ENCODE results near the gene ZFP42. TPM values are rescaled to one million over a fixed set of nuclear protein-coding genes. Genes with fewer than 3 reads are reported as not detected.
A peak's percentile ranks its signal among the peaks of the same experiment; 100 is the strongest.

ZFP42 gene
- total RNA-seq, 1 experiment from 2014 or later: not detected

DNA sequence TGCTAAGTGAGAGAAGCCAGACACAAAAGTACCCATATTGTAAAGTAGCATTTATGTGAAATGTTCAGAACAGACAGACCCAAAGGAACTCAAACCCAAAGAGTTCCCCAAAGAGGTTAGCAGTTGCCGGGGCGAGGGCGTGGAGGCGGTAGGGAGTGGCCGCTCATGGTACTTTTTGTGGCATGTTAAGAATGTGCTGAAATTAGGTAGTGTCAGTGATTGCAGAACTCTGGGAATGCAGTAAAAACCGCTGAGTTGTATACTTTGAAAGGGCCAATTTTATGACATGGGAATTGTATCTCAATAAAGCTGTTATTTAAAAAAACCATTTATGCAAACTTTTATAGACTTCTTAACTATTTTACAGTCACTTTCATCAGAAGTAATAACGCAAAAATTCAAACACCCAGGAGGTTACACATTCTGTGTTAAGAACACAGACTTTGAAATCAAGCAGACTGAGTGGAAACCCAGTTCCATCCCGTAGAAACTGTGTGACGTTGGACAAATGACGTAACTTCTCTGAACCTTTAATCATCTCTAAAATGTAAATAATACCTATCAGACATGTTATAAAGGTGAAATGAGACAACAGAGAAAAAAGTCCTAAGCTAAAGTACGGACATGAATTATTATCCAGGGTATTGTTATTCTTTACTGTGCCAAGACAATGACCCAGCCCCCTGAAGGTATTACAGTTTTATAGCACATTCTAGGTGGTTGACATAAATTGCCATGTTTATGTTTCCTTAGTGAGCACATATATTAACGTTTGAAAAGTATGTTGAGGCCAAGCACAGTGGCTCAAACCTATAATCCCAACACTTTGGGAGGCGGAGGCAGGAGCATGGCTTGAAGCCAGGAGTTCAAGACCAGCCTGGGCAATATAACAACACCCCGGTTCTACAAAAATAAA lies 19.7 kb downstream of the ZFP42 start:
- no peaks in the 10 kb centered on the region; the same call in 1 of the 2 replicates for H3K4me1 ChIP-seq (ENCODE audit: insufficient read depth, low read length)
- no peaks in the 10 kb centered on the region for H4K20me1 ChIP-seq (ENCODE audit: low read length)
- H3K79me2 ChIP-seq (ENCODE audit: low read length): no peaks in the 10 kb centered on the region
- ChIA-PET POLR2A (ENCODE audit: unreplicated experiment) (no interaction called here), CTCF (no interaction called here)
- H3K4me2 ChIP-seq (ENCODE audit: low read length): no peak overlapping the region
- ATAC-seq: no peak
- H3K9ac ChIP-seq (ENCODE audit: low read length): no peak overlapping the region
- no peak overlapping the region for H2AFZ ChIP-seq (ENCODE audit: low read length)
- peak; percentile 33 for DNase-seq
- no peak overlapping the region for H3K27ac ChIP-seq (ENCODE audit: low read length)
- H3K9me3 ChIP-seq (ENCODE audit: low read length): no peaks in the 10 kb centered on the region
- no peak overlapping the region for H3K4me3 ChIP-seq (ENCODE audit: low read length)
- no TSS peak for BruUV-seq (replicated peaks)
- no peaks in the 10 kb centered on the region for H3K36me3 ChIP-seq (ENCODE audit: low read depth, low read length)
- no peak for TF ChIP-seq EZH2 (IDR thresholded peaks at IDR 0.05; ENCODE audit: low read length, unreplicated experiment)
- TF ChIP-seq, protein P1, sequence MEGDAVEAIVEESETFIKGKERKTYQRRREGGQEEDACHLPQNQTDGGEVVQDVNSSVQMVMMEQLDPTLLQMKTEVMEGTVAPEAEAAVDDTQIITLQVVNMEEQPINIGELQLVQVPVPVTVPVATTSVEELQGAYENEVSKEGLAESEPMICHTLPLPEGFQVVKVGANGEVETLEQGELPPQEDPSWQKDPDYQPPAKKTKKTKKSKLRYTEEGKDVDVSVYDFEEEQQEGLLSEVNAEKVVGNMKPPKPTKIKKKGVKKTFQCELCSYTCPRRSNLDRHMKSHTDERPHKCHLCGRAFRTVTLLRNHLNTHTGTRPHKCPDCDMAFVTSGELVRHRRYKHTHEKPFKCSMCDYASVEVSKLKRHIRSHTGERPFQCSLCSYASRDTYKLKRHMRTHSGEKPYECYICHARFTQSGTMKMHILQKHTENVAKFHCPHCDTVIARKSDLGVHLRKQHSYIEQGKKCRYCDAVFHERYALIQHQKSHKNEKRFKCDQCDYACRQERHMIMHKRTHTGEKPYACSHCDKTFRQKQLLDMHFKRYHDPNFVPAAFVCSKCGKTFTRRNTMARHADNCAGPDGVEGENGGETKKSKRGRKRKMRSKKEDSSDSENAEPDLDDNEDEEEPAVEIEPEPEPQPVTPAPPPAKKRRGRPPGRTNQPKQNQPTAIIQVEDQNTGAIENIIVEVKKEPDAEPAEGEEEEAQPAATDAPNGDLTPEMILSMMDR (conservative IDR thresholded peaks at IDR 0.05; ENCODE audit: low read depth, low read length): no peak
- TF ChIP-seq EZH2phosphoT487 (IDR thresholded peaks at IDR 0.05; ENCODE audit: borderline replicate concordance, low read length): no peak
- intact Hi-C loops (cut with micrococcal nuclease): no loop called here
- no peaks in the 10 kb centered on the region for H3K27me3 ChIP-seq (ENCODE audit: low read length)
- H3K9me2 ChIP-seq (replicated peaks; ENCODE audit: low read length): no peaks in the 10 kb centered on the region
- no peaks in the 10 kb centered on the region for H3F3A ChIP-seq (ENCODE audit: low read length, unreplicated experiment)

DNA sequence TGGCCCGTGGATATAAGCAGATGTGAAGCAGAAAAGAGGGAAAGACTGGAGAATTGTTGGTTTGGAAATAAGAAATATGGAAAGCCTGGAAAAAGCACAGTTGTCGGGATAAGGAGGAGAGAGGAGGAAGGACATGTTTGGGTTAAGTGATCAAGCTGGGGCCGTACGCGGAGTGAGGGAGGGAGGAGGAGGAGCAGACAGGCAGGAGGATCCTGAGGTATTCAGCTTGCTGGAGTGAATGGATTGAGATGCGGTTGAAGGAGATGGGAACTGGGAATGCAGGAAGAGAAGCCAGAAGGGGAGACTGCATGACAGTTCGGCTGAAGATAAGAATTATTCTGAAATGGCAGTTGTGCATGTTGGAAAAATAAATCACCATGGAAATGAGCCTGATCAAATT lies 21.2 kb downstream of the ZFP42 start:
- Histone ChIP-seq H3K79me2 (ENCODE audit: low read length) (no peaks in the 10 kb centered on the region), H3K4me3 (ENCODE audit: low read length) (no peak overlapping the region), H3K4me1 (ENCODE audit: insufficient read depth, low read length) (peaks cover under 1% of the 10 kb centered on the region; the same call in 1 of the 2 replicates), H3K27ac (ENCODE audit: low read length) (no peak overlapping the region), H2AFZ (ENCODE audit: low read length) (no peak overlapping the region), H3K9me2 (replicated peaks; ENCODE audit: low read length) (no peaks in the 10 kb centered on the region), H4K20me1 (ENCODE audit: low read length) (no peaks in the 10 kb centered on the region), H3K9me3 (ENCODE audit: low read length) (no peaks in the 10 kb centered on the region), H3K4me2 (ENCODE audit: low read length) (no peak overlapping the region), H3K9ac (ENCODE audit: low read length) (no peak overlapping the region), H3K27me3 (ENCODE audit: low read length) (no peaks in the 10 kb centered on the region), H3K36me3 (ENCODE audit: low read depth, low read length) (no peaks in the 10 kb centered on the region), H3F3A (ENCODE audit: low read length, unreplicated experiment) (no peaks in the 10 kb centered on the region)
- ATAC-seq (no peak), DNase-seq (no peak)
- ChIA-PET POLR2A (ENCODE audit: unreplicated experiment) (no interaction called here), CTCF (no interaction called here)
- intact Hi-C loops (cut with micrococcal nuclease): no loop called here
- TF ChIP-seq EZH2 (IDR thresholded peaks at IDR 0.05; ENCODE audit: low read length, unreplicated experiment) (no peak), EZH2phosphoT487 (IDR thresholded peaks at IDR 0.05; ENCODE audit: borderline replicate concordance, low read length) (no peak)
- TF ChIP-seq, protein P1 (conservative IDR thresholded peaks at IDR 0.05; ENCODE audit: low read depth, low read length): no peak
- no TSS peak for BruUV-seq (replicated peaks)

DNA sequence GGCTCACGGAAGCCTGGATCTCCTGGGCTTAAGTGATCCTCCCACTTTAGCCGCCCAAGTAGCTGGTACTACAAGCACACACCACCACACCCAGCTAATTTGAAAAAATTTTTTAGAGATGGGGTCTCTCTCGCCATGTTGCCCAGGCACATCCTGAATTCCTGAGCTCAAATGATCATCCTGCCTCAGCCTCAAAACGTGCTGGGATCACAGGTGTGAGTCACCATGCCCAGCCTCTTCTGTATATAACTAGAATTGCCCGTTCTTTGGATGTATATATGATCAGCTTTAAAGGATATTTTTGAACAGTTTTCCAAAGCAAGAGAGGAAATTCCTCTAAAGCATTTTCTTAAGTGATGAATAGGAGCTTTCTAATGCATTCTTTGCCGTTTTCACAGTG lies 22.7 kb downstream of the ZFP42 start:
- no peak for ATAC-seq
- no peaks in the 10 kb centered on the region for H3K9me3 ChIP-seq (ENCODE audit: low read length)
- H3K9me2 ChIP-seq (replicated peaks; ENCODE audit: low read length): no peaks in the 10 kb centered on the region
- H2AFZ ChIP-seq (ENCODE audit: low read length): no peak overlapping the region
- intact Hi-C loops (cut with micrococcal nuclease): no loop called here
- no TSS peak for BruUV-seq (replicated peaks)
- H3K27ac ChIP-seq (ENCODE audit: low read length): no peak overlapping the region
- no peaks in the 10 kb centered on the region for H4K20me1 ChIP-seq (ENCODE audit: low read length)
- ChIA-PET POLR2A (ENCODE audit: unreplicated experiment) (no interaction called here), CTCF (no interaction called here)
- no peaks in the 10 kb centered on the region for H3K36me3 ChIP-seq (ENCODE audit: low read depth, low read length)
- H3K4me2 ChIP-seq (ENCODE audit: low read length): no peak overlapping the region
- H3F3A ChIP-seq (ENCODE audit: low read length, unreplicated experiment): no peaks in the 10 kb centered on the region
- no peaks in the 10 kb centered on the region for H3K79me2 ChIP-seq (ENCODE audit: low read length)
- TF ChIP-seq, protein P1 (conservative IDR thresholded peaks at IDR 0.05; ENCODE audit: low read depth, low read length): no peak
- no peak for TF ChIP-seq EZH2phosphoT487 (IDR thresholded peaks at IDR 0.05; ENCODE audit: borderline replicate concordance, low read length)
- no peak for TF ChIP-seq EZH2 (IDR thresholded peaks at IDR 0.05; ENCODE audit: low read length, unreplicated experiment)
- no peak overlapping the region for H3K9ac ChIP-seq (ENCODE audit: low read length)
- no peaks in the 10 kb centered on the region for H3K27me3 ChIP-seq (ENCODE audit: low read length)
- peaks cover 14% of the 10 kb centered on the region; the same call in 1 of the 2 replicates for H3K4me1 ChIP-seq (ENCODE audit: insufficient read depth, low read length)
- peak; percentile 6 for DNase-seq
- no peak overlapping the region for H3K4me3 ChIP-seq (ENCODE audit: low read length)
